IMR-90 (cell line): ENCODE measurements around the gene AKT2. TPM values are rescaled to one million over a fixed set of nuclear protein-coding genes. Genes with fewer than 3 reads are reported as not detected.

Experiments
- ATAC-seq: fragments of 200-7000 bp; cut with Tn5 transposase; 2 replicates; pipeline ENCODE4 v1.9.1; 2020; ENCODE audit warnings: low read depth, mild to moderate bottlenecking, moderate library complexity
- BruUV-seq: library from RNA; stranded (reverse); fragments of 400-500 nt; replicated peaks from 2 replicates; lab custom pipeline; 2021; lab: Mats Ljungman, UMichigan
- CTCF ChIA-PET: fragments of 300-600 bp; formaldehyde crosslinking; extraction: SDS; loops from one replicate; lab custom pipeline; 2021; ENCODE audit warnings: antibody characterized with exemption; lab: Yijun Ruan, JAX
- POLR2A ChIA-PET: fragments of 300-600 bp; sonication (Branson Sonifier 250); formaldehyde crosslinking; loops from one replicate; lab custom pipeline; 2022; ENCODE audit warnings: antibody characterized with exemption; ENCODE audit not compliant: unreplicated experiment; lab: Charles Lee
- DNase-seq: peaks from one replicate; pipeline ENCODE4 v3.0.0; 2013
- H2AFZ ChIP-seq: replicated peaks from 2 replicates; pipeline ENCODE3; 2013; ENCODE audit warnings: low read length, mild to moderate bottlenecking; ENCODE audit not compliant: poor library complexity
- H2AK5ac ChIP-seq: 2 replicates; pipeline ENCODE4 v1.6.1; 2013; ENCODE audit warnings: low read depth, low read length, inconsistent platforms
- H2AK9ac ChIP-seq: replicated peaks from 2 replicates; pipeline ENCODE3; 2013; ENCODE audit warnings: mild to moderate bottlenecking, low read depth, low read length, moderate library complexity; ENCODE audit not compliant: poor library complexity
- H2BK120ac ChIP-seq: 2 replicates; pipeline ENCODE4 v1.6.1; 2013; ENCODE audit warnings: low read depth, low read length, inconsistent platforms
- H2BK15ac ChIP-seq: 3 replicates; pipeline ENCODE4 v1.6.1; 2013; ENCODE audit warnings: low read depth, low read length, inconsistent platforms
- H2BK20ac ChIP-seq: 2 replicates; pipeline ENCODE4 v1.6.1; 2013; ENCODE audit warnings: low read depth, mild to moderate bottlenecking, inconsistent platforms, low read length, moderate library complexity
- H2BK5ac ChIP-seq: 2 replicates; pipeline ENCODE4 v1.6.1; 2013; ENCODE audit warnings: mild to moderate bottlenecking, low read depth, low read length, inconsistent platforms; ENCODE audit not compliant: poor library complexity, severe bottlenecking
- H3K14ac ChIP-seq: replicated peaks from 2 replicates; pipeline ENCODE4 v1.6.1; 2013; ENCODE audit warnings: low read depth, low read length, inconsistent platforms
- H3K18ac ChIP-seq: 2 replicates; pipeline ENCODE4 v1.6.1; 2013; ENCODE audit warnings: low read depth, low read length, control low read depth
- H3K23ac ChIP-seq: 2 replicates; pipeline ENCODE4 v1.6.1; 2013; ENCODE audit warnings: low read depth, low read length, inconsistent platforms
- H3K27ac ChIP-seq: 2 replicates; pipeline ENCODE4 v1.5.1; 2013; ENCODE audit warnings: mild to moderate bottlenecking, control low read depth, low read length; ENCODE audit not compliant: insufficient read depth
- H3K27me3 ChIP-seq: 2 replicates; pipeline ENCODE4 v1.6.1; 2013; ENCODE audit warnings: low read length; ENCODE audit not compliant: control insufficient read depth, insufficient read depth
- H3K36me3 ChIP-seq: 2 replicates; pipeline ENCODE4 v1.6.1; 2013; ENCODE audit warnings: low read length, mixed read lengths; ENCODE audit not compliant: control insufficient read depth, insufficient read depth
- H3K4ac ChIP-seq: 2 replicates; pipeline ENCODE4 v1.6.1; 2013; ENCODE audit warnings: low read depth, low read length, inconsistent platforms
- H3K4me1 ChIP-seq: 2 replicates; pipeline ENCODE4 v1.6.1; 2013; ENCODE audit warnings: low read length, mixed read lengths; ENCODE audit not compliant: control insufficient read depth, insufficient read depth
- H3K4me2 ChIP-seq: 2 replicates; pipeline ENCODE4 v1.6.1; 2013; ENCODE audit warnings: low read depth, mild to moderate bottlenecking, control low read depth, low read length, moderate library complexity
- H3K4me3 ChIP-seq: 2 replicates; pipeline ENCODE4 v1.5.1; 2013; ENCODE audit warnings: low read depth, mild to moderate bottlenecking, control low read depth, low read length, moderate library complexity; ENCODE audit not compliant: insufficient read depth
- H3K56ac ChIP-seq: 2 replicates; pipeline ENCODE4 v1.6.1; 2013; ENCODE audit warnings: low read length, inconsistent platforms; ENCODE audit not compliant: insufficient read depth; ENCODE audit errors: extremely low read depth
- H3K79me1 ChIP-seq, 2 experiments: 2 replicates each; pipeline ENCODE4 v1.6.1; 2013; ENCODE audit warnings: low read length in 2 of 2, inconsistent platforms in 1 of 2, low read depth in 1 of 2
- H3K9ac ChIP-seq: 2 replicates; pipeline ENCODE4 v1.6.1; 2013; ENCODE audit warnings: low read depth, low read length, control low read depth
- H3K9me1 ChIP-seq: 2 replicates; pipeline ENCODE4 v1.6.1; 2013; ENCODE audit warnings: low read length, inconsistent platforms; ENCODE audit not compliant: insufficient read depth
- H3K9me3 ChIP-seq: 2 replicates; pipeline ENCODE4 v1.6.1; 2013; ENCODE audit warnings: low read length; ENCODE audit not compliant: control insufficient read depth, insufficient read depth
- H4K20me1 ChIP-seq: 2 replicates; pipeline ENCODE4 v1.6.1; 2013; ENCODE audit warnings: low read length, inconsistent platforms; ENCODE audit not compliant: insufficient read depth
- H4K5ac ChIP-seq: 2 replicates; pipeline ENCODE4 v1.6.1; 2013; ENCODE audit warnings: mild to moderate bottlenecking, low read depth, low read length, control low read depth
- H4K8ac ChIP-seq, 2 experiments: 2 replicates each; pipeline ENCODE4 v1.6.1; 2013; ENCODE audit warnings: low read depth in 2 of 2, low read length in 2 of 2, control low read depth in 1 of 2, inconsistent platforms in 1 of 2
- H4K91ac ChIP-seq: 2 replicates; pipeline ENCODE4 v1.6.1; 2013; ENCODE audit warnings: low read depth, low read length, inconsistent platforms; ENCODE audit not compliant: insufficient read depth
- BHLHE40 ChIP-seq: fragments of 150-350 bp; IDR thresholded peaks from 2 replicates; pipeline ENCODE4 v1.6.1; 2016; ENCODE audit warnings: mild to moderate bottlenecking, low read depth, low read length
- CEBPB ChIP-seq: IDR thresholded peaks from 2 replicates; pipeline ENCODE4 v1.6.1; 2012; ENCODE audit warnings: low read depth, low read length, improper control_type of control experiment
- ELK1 ChIP-seq: fragments of 150-350 bp; IDR thresholded peaks from 2 replicates; pipeline ENCODE4 v1.6.1; 2016; ENCODE audit warnings: low read depth, mild to moderate bottlenecking, low read length, moderate library complexity, borderline replicate concordance
- MAFK ChIP-seq: IDR thresholded peaks from 2 replicates; pipeline ENCODE4 v1.6.1; 2012; ENCODE audit warnings: low read depth, low read length, improper control_type of control experiment
- MAZ ChIP-seq: IDR thresholded peaks from 2 replicates; pipeline ENCODE4 v1.6.1; 2012; ENCODE audit warnings: low read depth, mild to moderate bottlenecking, low read length, improper control_type of control experiment, moderate library complexity, borderline replicate concordance
- NFE2L2 ChIP-seq: fragments of 150-350 bp; IDR thresholded peaks from 2 replicates; pipeline ENCODE4 v1.6.1; 2016; ENCODE audit warnings: low read depth, mild to moderate bottlenecking, low read length
- RCOR1 ChIP-seq: IDR thresholded peaks from 2 replicates; pipeline ENCODE4 v1.6.1; 2012; ENCODE audit warnings: mild to moderate bottlenecking, low read length, improper control_type of control experiment; ENCODE audit not compliant: insufficient replicate concordance
- SMC3 ChIP-seq: fragments of 150-350 bp; IDR thresholded peaks from 2 replicates; pipeline ENCODE4 v1.6.1; 2016; ENCODE audit warnings: low read depth, mild to moderate bottlenecking, antibody characterized with exemption, low read length, moderate library complexity
- USF2 ChIP-seq: fragments of 150-350 bp; IDR thresholded peaks from 2 replicates; pipeline ENCODE4 v1.6.1; 2017; ENCODE audit warnings: mild to moderate bottlenecking, antibody characterized with exemption, low read length, low read depth
- WGBS, 2 experiments: methylation state at CpG; one replicate each; pipeline versions ENCODE4 v1.1.5 to v1.1.7; 2013; ENCODE audit warnings: missing lambda C conversion rate in 2 of 2; ENCODE audit not compliant: insufficient read length in 1 of 2; ENCODE audit errors: extremely low coverage in 2 of 2; 5-methylcytosine and 5-hydroxymethylcytosine counted together
- dilution Hi-C: fragments of 300-500 bp; cut with HindIII; formaldehyde crosslinking; loops from one replicate; pipeline ENCODE4 v1.14.3; 2018; ENCODE audit warnings: low sequenced_read_pairs; ENCODE audit not compliant: unreplicated experiment
- in situ Hi-C: fragments of 300-500 bp; cut with MboI; formaldehyde crosslinking; loops from 3 replicates; pipeline ENCODE4 v1.14.3; 2019; ENCODE audit warnings: low sequenced_read_pairs, inconsistent platforms, mixed read lengths
- intact Hi-C: fragments of 100-400 bp; cut with micrococcal nuclease; formaldehyde crosslinking; loops from 2 replicates; pipeline ENCODE4 v1.10.0; 2022
- polyA plus RNA-seq, 3 experiments: library from polyadenylated mRNA; depleted of rRNA; stranded (reverse); fragments of >200 nt; gene quantifications; 2 replicates each; pipeline ENCODE4 v1.2.3, GENCODE V29; 2012; ENCODE audit warnings: low replicate concordance in 1 of 3
- total RNA-seq: library from RNA; depleted of rRNA; stranded (reverse); fragments of >200 nt; gene quantifications from 2 replicates; pipeline ENCODE4 v1.2.3, GENCODE V29; 2012

The AKT2 gene
- total and polyA plus RNA-seq, 2 of the 4 experiments (the other 2 are of a cell fraction): 61.5 to 104 TPM

GRCh38 chr19:40232949-40233810 lies 52.0 kb downstream of the AKT2 start:
- Histone ChIP-seq H3K23ac (no peak overlapping the region), H3K14ac (no peak overlapping the region), H2AK5ac (no peak overlapping the region), H3K56ac (no peak overlapping the region), H3K79me1 (peaks cover 4 to 9% of the 10 kb centered on the region in 2 experiments; a peak in 1 of 4 replicates), H3K4ac (no peak overlapping the region), H2BK15ac (no peak overlapping the region), H3K27ac (no peak overlapping the region), H3K9me1 (peaks cover 13% of the 10 kb centered on the region), H4K20me1 (no peaks in the 10 kb centered on the region), H2BK5ac (no peak overlapping the region), H2BK120ac (no peak overlapping the region), H4K8ac (no peak overlapping the region; a peak in 1 of 4 replicates), H3K4me3 (no peak overlapping the region), H2AFZ (no peak overlapping the region), H3K36me3 (peaks cover 39% of the 10 kb centered on the region), H3K18ac (no peak overlapping the region), H2BK20ac (no peak overlapping the region), H3K27me3 (no peaks in the 10 kb centered on the region), H3K4me1 (peaks cover 11% of the 10 kb centered on the region), H4K5ac (no peak overlapping the region), H4K91ac (no peak overlapping the region), H3K9ac (no peak overlapping the region), H3K4me2 (no peak overlapping the region), H3K9me3 (no peaks in the 10 kb centered on the region), H2AK9ac (no peak overlapping the region)
- intact Hi-C loops (no loop called here), dilution Hi-C loops (no loop called here), in situ Hi-C loops (no loop called here)
- ATAC-seq (no peak), DNase-seq (no peak)
- WGBS, 2 experiments: 84% methylated on average over 10 of the region's 25 CpGs; no CpG with 5 or more reads in 1 of the 2 experiments
- CTCF ChIA-PET: no interaction called here
- BruUV-seq: TSS peak; percentile 75
- POLR2A ChIA-PET: no interaction called here
- TF ChIP-seq MAFK: no peak
- no peak for TF ChIP-seq USF2
- no peak for TF ChIP-seq SMC3
- no peak for TF ChIP-seq ELK1
- no peak for TF ChIP-seq CEBPB
- TF ChIP-seq BHLHE40: no peak
- no peak for TF ChIP-seq RCOR1
- no peak for TF ChIP-seq MAZ
- TF ChIP-seq NFE2L2: no peak
